Effector memory CD8-positive, alpha-beta T cell (primary cell): ENCODE results near the gene GIPC2.
"Not testable (repeated sequence)": the region's sequence is repeated elsewhere in the genome, so short reads cannot be mapped to it uniquely, and the experiment has no call there.

Source experiments
- ATAC-seq: fragments of 150-1000 bp; cut with Tn5 transposase; replicated peaks from 2 replicates; pipeline ENCODE4 v1.10.0; 2021; ENCODE audit warnings: mild to moderate bottlenecking, moderate library complexity
- DNase-seq, 3 experiments: peaks; one replicate each; pipeline ENCODE4 v3.0.0; 2021
- H3K27ac Mint-ChIP-seq, 2 donors: one replicate each; pipeline ENCODE4 v1.8.0; 2022; ENCODE audit warnings: mild to moderate bottlenecking in 2 of 2, mixed read lengths in 2 of 2, moderate library complexity in 2 of 2
- H3K27me3 Mint-ChIP-seq, 2 donors: one replicate each; pipeline ENCODE4 v1.8.0; 2022; ENCODE audit warnings: mixed read lengths in 2 of 2
- H3K36me3 Mint-ChIP-seq: one replicate; pipeline ENCODE4 v1.8.0; 2022; ENCODE audit warnings: mild to moderate bottlenecking, moderate library complexity, mixed read lengths; ENCODE audit not compliant: insufficient read depth
- H3K4me1 Mint-ChIP-seq, 2 donors: one replicate each; pipeline ENCODE4 v1.8.0; 2022; ENCODE audit warnings: low read depth in 2 of 2, mixed read lengths in 2 of 2
- H3K4me3 Mint-ChIP-seq, 2 donors: one replicate each; pipeline ENCODE4 v1.8.0; 2022; ENCODE audit warnings: mild to moderate bottlenecking in 2 of 2, mixed read lengths in 2 of 2, moderate library complexity in 2 of 2
- H3K9me3 Mint-ChIP-seq, 2 donors: one replicate each; pipeline ENCODE4 v1.8.0; 2022; ENCODE audit warnings: mixed read lengths in 2 of 2

GIPC2 gene

GRCh38 chr1:78060857-78061563 lies 15.2 kb downstream of the GIPC2 start:
- no peaks in the 10 kb centered on the region for H3K4me1 Mint-ChIP-seq
- H3K4me3 Mint-ChIP-seq: no peak overlapping the region
- H3K27me3 Mint-ChIP-seq: peaks cover 0 to 30% of the 10 kb centered on the region in 2 donors
- ATAC-seq (no peak), DNase-seq (no peak)
- H3K36me3 Mint-ChIP-seq: no peaks in the 10 kb centered on the region
- H3K27ac Mint-ChIP-seq: no peak overlapping the region
- H3K9me3 Mint-ChIP-seq: no peaks in the 10 kb centered on the region

GRCh38 chr1:78061825-78062523 lies 16.2 kb downstream of the GIPC2 start:
- no peaks in the 10 kb centered on the region for H3K4me1 Mint-ChIP-seq
- no peak overlapping the region for H3K27ac Mint-ChIP-seq
- ATAC-seq (no peak), DNase-seq (no peak)
- H3K36me3 Mint-ChIP-seq: no peaks in the 10 kb centered on the region
- H3K9me3 Mint-ChIP-seq: no peaks in the 10 kb centered on the region
- peaks cover 0 to 30% of the 10 kb centered on the region in 2 donors for H3K27me3 Mint-ChIP-seq
- no peak overlapping the region for H3K4me3 Mint-ChIP-seq

- not testable (repeated sequence) for H3K4me1 Mint-ChIP-seq, DNase-seq, H3K4me3 Mint-ChIP-seq
Measured at GRCh38 chr1:78064886-78065285, 19.1 kb downstream of the GIPC2 start.

GRCh38 chr1:78068681-78069283 lies 23.0 kb downstream of the GIPC2 start:
- no peaks in the 10 kb centered on the region for H3K4me1 Mint-ChIP-seq
- DNase-seq: no peak
- no peaks in the 10 kb centered on the region for H3K9me3 Mint-ChIP-seq
- H3K4me3 Mint-ChIP-seq: no peak overlapping the region
- ATAC-seq: no peak
- H3K27ac Mint-ChIP-seq: no peak overlapping the region
- H3K36me3 Mint-ChIP-seq: no peaks in the 10 kb centered on the region
- peaks cover 19 to 54% of the 10 kb centered on the region in 2 donors for H3K27me3 Mint-ChIP-seq

More at GRCh38 chr1:78064886-78065285, 19.1 kb downstream of the GIPC2 start:
- not testable (repeated sequence) for H3K9me3 Mint-ChIP-seq, H3K36me3 Mint-ChIP-seq, ATAC-seq, H3K27ac Mint-ChIP-seq
- peaks cover 3 to 35% of the 10 kb centered on the region in 2 donors for H3K27me3 Mint-ChIP-seq

GRCh38 chr1:78069784-78070183 lies 24.0 kb downstream of the GIPC2 start:
- peaks cover 19 to 46% of the 10 kb centered on the region in 2 donors for H3K27me3 Mint-ChIP-seq
- H3K36me3 Mint-ChIP-seq: no peaks in the 10 kb centered on the region
- H3K27ac Mint-ChIP-seq: no peak overlapping the region
- DNase-seq (no peak), ATAC-seq (no peak)
- no peaks in the 10 kb centered on the region for H3K4me1 Mint-ChIP-seq
- no peaks in the 10 kb centered on the region for H3K9me3 Mint-ChIP-seq
- H3K4me3 Mint-ChIP-seq: no peak overlapping the region

- Mint-ChIP-seq H3K36me3 (no peaks in the 10 kb centered on the region), H3K27me3 (peaks cover 19 to 42% of the 10 kb centered on the region in 2 donors), H3K9me3 (no peaks in the 10 kb centered on the region), H3K27ac (no peak overlapping the region), H3K4me3 (no peak overlapping the region), H3K4me1 (no peaks in the 10 kb centered on the region)
- no peak for ATAC-seq
- DNase-seq: no peak
Measured at GRCh38 chr1:78070210-78070609, 24.4 kb downstream of the GIPC2 start.

GRCh38 chr1:78070758-78071157 lies 25.0 kb downstream of the GIPC2 start:
- no peaks in the 10 kb centered on the region for H3K9me3 Mint-ChIP-seq
- no peaks in the 10 kb centered on the region for H3K4me1 Mint-ChIP-seq
- H3K4me3 Mint-ChIP-seq: no peak overlapping the region
- peaks cover 19 to 38% of the 10 kb centered on the region in 2 donors for H3K27me3 Mint-ChIP-seq
- DNase-seq (no peak), ATAC-seq (no peak)
- H3K36me3 Mint-ChIP-seq: no peaks in the 10 kb centered on the region
- H3K27ac Mint-ChIP-seq: no peak overlapping the region

- no peaks in the 10 kb centered on the region for H3K36me3 Mint-ChIP-seq
- ATAC-seq (no peak), DNase-seq (no peak)
- H3K27me3 Mint-ChIP-seq: peaks cover 19 to 38% of the 10 kb centered on the region in 2 donors
- no peaks in the 10 kb centered on the region for H3K4me1 Mint-ChIP-seq
- H3K9me3 Mint-ChIP-seq: no peaks in the 10 kb centered on the region
- H3K27ac Mint-ChIP-seq: no peak overlapping the region
- no peak overlapping the region for H3K4me3 Mint-ChIP-seq
Measured at GRCh38 chr1:78071696-78072095, 25.9 kb downstream of the GIPC2 start.

GRCh38 chr1:78072216-78072615 lies 26.4 kb downstream of the GIPC2 start:
- Mint-ChIP-seq H3K4me3 (no peak overlapping the region), H3K4me1 (no peaks in the 10 kb centered on the region), H3K27ac (no peak overlapping the region), H3K27me3 (peaks cover 19 to 38% of the 10 kb centered on the region in 2 donors), H3K36me3 (no peaks in the 10 kb centered on the region), H3K9me3 (no peaks in the 10 kb centered on the region)
- no peak for ATAC-seq
- DNase-seq: no peak

- Mint-ChIP-seq H3K27ac (no peak overlapping the region), H3K4me3 (no peak overlapping the region), H3K4me1 (no peaks in the 10 kb centered on the region), H3K27me3 (peaks cover 19 to 33% of the 10 kb centered on the region in 2 donors), H3K36me3 (no peaks in the 10 kb centered on the region), H3K9me3 (no peaks in the 10 kb centered on the region)
- DNase-seq (no peak), ATAC-seq (no peak)
Measured at GRCh38 chr1:78073441-78073840, 27.7 kb downstream of the GIPC2 start.

- H3K27ac Mint-ChIP-seq: no peak overlapping the region
- H3K36me3 Mint-ChIP-seq: no peaks in the 10 kb centered on the region
- no peak overlapping the region for H3K4me3 Mint-ChIP-seq
- ATAC-seq (no peak), DNase-seq (no peak)
- peaks cover 4 to 5% of the 10 kb centered on the region in 2 donors for H3K4me1 Mint-ChIP-seq
- no peaks in the 10 kb centered on the region for H3K9me3 Mint-ChIP-seq
- H3K27me3 Mint-ChIP-seq: peaks cover 10 to 11% of the 10 kb centered on the region in 2 donors
Measured at GRCh38 chr1:78075621-78076020, 29.9 kb downstream of the GIPC2 start.

- Mint-ChIP-seq H3K36me3 (no peaks in the 10 kb centered on the region), H3K4me3 (no peak overlapping the region), H3K9me3 (no peaks in the 10 kb centered on the region), H3K4me1 (peaks cover 9 to 10% of the 10 kb centered on the region in 2 donors), H3K27ac (peak overlapping the region in 1 of 2 donors; percentile 12), H3K27me3 (no peaks in the 10 kb centered on the region)
- ATAC-seq (no peak), DNase-seq (no peak)
Measured at GRCh38 chr1:78078358-78078757, 32.6 kb downstream of the GIPC2 start.

- no peak overlapping the region for H3K4me3 Mint-ChIP-seq
- DNase-seq: no peak
Measured at GRCh38 chr1:78079580-78079979, 33.8 kb downstream of the GIPC2 start.

GRCh38 chr1:78080767-78081166 lies 35.0 kb downstream of the GIPC2 start:
- peak overlapping the region; percentile 73 to 74 for H3K27ac Mint-ChIP-seq

More at GRCh38 chr1:78079580-78079979, 33.8 kb downstream of the GIPC2 start:
- peaks cover 9 to 10% of the 10 kb centered on the region in 2 donors for H3K4me1 Mint-ChIP-seq
- peak overlapping the region in 1 of 2 donors; percentile 5 for H3K27ac Mint-ChIP-seq
- H3K9me3 Mint-ChIP-seq: no peaks in the 10 kb centered on the region
- peak; percentile 80 for ATAC-seq
- H3K36me3 Mint-ChIP-seq: no peaks in the 10 kb centered on the region
- no peaks in the 10 kb centered on the region for H3K27me3 Mint-ChIP-seq

More at GRCh38 chr1:78080767-78081166, 35.0 kb downstream of the GIPC2 start:
- no peaks in the 10 kb centered on the region for H3K9me3 Mint-ChIP-seq
- H3K4me3 Mint-ChIP-seq: peak overlapping the region; percentile 50 to 72
- no peaks in the 10 kb centered on the region for H3K36me3 Mint-ChIP-seq
- no peak for DNase-seq
- H3K4me1 Mint-ChIP-seq: peaks cover 9 to 10% of the 10 kb centered on the region in 2 donors
- ATAC-seq: peak; percentile 26
- H3K27me3 Mint-ChIP-seq: no peaks in the 10 kb centered on the region
